Transverse colon (tissue), 4 donors: ENCODE measurements around the gene TMEM98. TPM values are rescaled to one million over a fixed set of nuclear protein-coding genes. Genes with fewer than 3 reads are reported as not detected.
A peak's percentile ranks its signal among the peaks of the same experiment; 100 is the strongest.

Experiments used
- DNase-seq: peaks from one replicate; pipeline ENCODE4 v3.0.0-alpha.2; 2019
- H3K27ac ChIP-seq, 4 donors: fragments of 200-600 bp; sonication (generic); 2 replicates each; pipeline ENCODE4 v1.5.1; 2016 to 2018; ENCODE audit warnings: inconsistent platforms in 4 of 4
- H3K27me3 ChIP-seq: fragments of 200-600 bp; sonication (generic); 2 replicates; pipeline ENCODE4 v1.5.1; 2017; ENCODE audit warnings: inconsistent platforms
- H3K36me3 ChIP-seq, 4 donors: fragments of 200-600 bp; sonication (generic); 2 replicates each; pipeline ENCODE4 v1.5.1; 2017 to 2019; ENCODE audit warnings: inconsistent platforms in 4 of 4
- H3K4me1 ChIP-seq, 4 donors: fragments of 200-600 bp; sonication (generic); 2 replicates each; pipeline ENCODE4 v1.5.1; 2017 to 2020; ENCODE audit warnings: inconsistent platforms in 4 of 4
- H3K4me3 ChIP-seq, 4 donors: fragments of 200-600 bp; sonication (generic); 1 replicate in 1 of 4; 2 replicates in 3 of 4; pipeline versions ENCODE4 v1.5.1 to v1.6.1; 2017 to 2019; ENCODE audit warnings: inconsistent platforms in 4 of 4
- H3K9me3 ChIP-seq, 2 donors: fragments of 200-600 bp; sonication (generic); 2 replicates each; pipeline ENCODE4 v1.5.1; 2017 to 2019; ENCODE audit warnings: inconsistent platforms in 2 of 2
- CTCF ChIP-seq, 5 experiments: fragments of 200-600 bp in 3 of 5; fragments of 450-650 bp in 2 of 5; sonication (generic) in 3 of 5; IDR thresholded peaks; 1 replicate in 2 of 5; 2 replicates in 3 of 5; pipeline ENCODE4 v1.5.1; 2016 to 2017; ENCODE audit warnings: antibody characterized with exemption in 5 of 5, inconsistent platforms in 3 of 5, mild to moderate bottlenecking in 2 of 5, moderate library complexity in 1 of 5
- EP300 ChIP-seq: sonication (generic); formaldehyde crosslinking; IDR thresholded peaks from one replicate; pipeline ENCODE4 v1.6.1; 2017; ENCODE audit warnings: antibody characterized with exemption, low read depth
- POLR2A ChIP-seq: fragments of 450-650 bp; IDR thresholded peaks from one replicate; pipeline ENCODE4 v1.6.1; 2016; ENCODE audit warnings: antibody characterized with exemption, mild to moderate bottlenecking, moderate library complexity
- POLR2AphosphoS5 ChIP-seq, 3 donors: sonication (generic); formaldehyde crosslinking; IDR thresholded peaks; one replicate each; pipeline ENCODE4 v1.6.1; 2016; ENCODE audit warnings: antibody characterized with exemption in 3 of 3
- WGBS, 2 donors: methylation state at CpG; one replicate each; pipeline ENCODE4 v1.1.5; 2018; ENCODE audit warnings: low coverage in 1 of 2; 5-methylcytosine and 5-hydroxymethylcytosine counted together
- in situ Hi-C, 4 donors: fragments of 200-750 bp; cut with MboI; loops; one replicate each; pipeline versions ENCODE4 v1.15.0 to v1.15.1; 2017; ENCODE audit warnings: low sequenced_read_pairs in 3 of 4, low pct_ligation_motif_present in 1 of 4, low pct_unique_long_range_greater_than_20kb in 1 of 4
- intact Hi-C: fragments of 100-400 bp; cut with DNase I; formaldehyde crosslinking; loops from one replicate; pipeline ENCODE4 v1.15.1; 2023; ENCODE audit warnings: low total_unique reads
- total RNA-seq, 4 donors: library from RNA; depleted of rRNA; stranded (reverse); fragments of >200 nt; gene quantifications; one replicate each; pipeline ENCODE4 v1.1.0, GENCODE V29; 2016

The TMEM98 gene
- total RNA-seq, 4 donors from 2014 or later: 70.7 to 219 (median 175) TPM

- no peaks in the 10 kb centered on the region for H3K36me3 ChIP-seq
- 86% methylated on average over 2 of the region's 2 CpGs; no CpG with 5 or more reads in 1 of the 2 donors for WGBS, 2 donors
- H3K27me3 ChIP-seq: no peaks in the 10 kb centered on the region
- TF ChIP-seq POLR2AphosphoS5 (IDR thresholded peaks at IDR 0.05): no peak
- no peak for TF ChIP-seq CTCF (IDR thresholded peaks at IDR 0.05)
- DNase-seq: no peak
- in situ Hi-C loops: loop anchor here in 2 of 4 donors (10.0 kb wide), 2 partner anchors 61 to 71 kb away; partner anchors contain the start of gene SPACA3 (in 1 of the 2)
- no peak overlapping the region for H3K27ac ChIP-seq
- H3K4me3 ChIP-seq: no peak overlapping the region
- intact Hi-C loops: no loop called here
- no peaks in the 10 kb centered on the region for H3K9me3 ChIP-seq
- peaks cover 3 to 25% (median 6%) of the 10 kb centered on the region in 4 donors for H3K4me1 ChIP-seq
Measured at GRCh38 chr17:32933881-32934280, 5.9 kb downstream of the TMEM98 start.

GRCh38 chr17:32935726-32936125 lies 7.8 kb downstream of the TMEM98 start:
- WGBS, 2 donors: 80 to 83% methylated on average over 1 to 2 of the region's 2 CpGs
- intact Hi-C loops (no loop called here), in situ Hi-C loops (loop anchor here in 2 of 4 donors (10.0 kb wide), 2 partner anchors 59 to 69 kb away; partner anchors contain the start of gene SPACA3 (in 1 of the 2))
- H3K4me3 ChIP-seq: no peak overlapping the region
- H3K4me1 ChIP-seq: peaks cover 0 to 8% (median 2%) of the 10 kb centered on the region in 4 donors
- DNase-seq: no peak
- H3K36me3 ChIP-seq: peaks cover 0 to 2% (median 0%) of the 10 kb centered on the region in 4 donors
- no peaks in the 10 kb centered on the region for H3K9me3 ChIP-seq
- no peaks in the 10 kb centered on the region for H3K27me3 ChIP-seq
- no peak overlapping the region for H3K27ac ChIP-seq
- TF ChIP-seq EP300 (no peak), POLR2A (no peak), POLR2AphosphoS5 (IDR thresholded peaks at IDR 0.05) (no peak)

- Histone ChIP-seq H3K9me3 (no peaks in the 10 kb centered on the region), H3K4me1 (peaks cover 0 to 8% (median 2%) of the 10 kb centered on the region in 4 donors), H3K27me3 (no peaks in the 10 kb centered on the region), H3K4me3 (no peak overlapping the region), H3K27ac (no peak overlapping the region), H3K36me3 (peaks cover 0 to 8% (median 0%) of the 10 kb centered on the region in 4 donors)
- TF ChIP-seq CTCF (IDR thresholded peaks at IDR 0.05): no peak
- TF ChIP-seq EP300: no peak
- TF ChIP-seq POLR2AphosphoS5 (IDR thresholded peaks at IDR 0.05): no peak
- no peak for TF ChIP-seq POLR2A
- in situ Hi-C loops (loop anchor here in 2 of 4 donors (10.0 kb wide), 2 partner anchors 58 to 68 kb away; partner anchors contain the start of gene SPACA3 (in 1 of the 2)), intact Hi-C loops (no loop called here)
- 60 to 80% methylated on average over 1 to 14 of the region's 15 CpGs for WGBS, 2 donors
- no peak for DNase-seq
Measured at GRCh38 chr17:32936186-32936893, 8.4 kb downstream of the TMEM98 start.

GRCh38 chr17:32936894-32937500 lies 9.0 kb downstream of the TMEM98 start:
- DNase-seq: peak; percentile 78
- Histone ChIP-seq H3K27ac (peak overlapping the region in 2 of 4 donors; percentile 28 to 37), H3K27me3 (no peaks in the 10 kb centered on the region), H3K9me3 (no peaks in the 10 kb centered on the region), H3K4me3 (no peak overlapping the region), H3K36me3 (peaks cover 0 to 10% (median 0%) of the 10 kb centered on the region in 4 donors), H3K4me1 (peaks cover 0 to 8% (median 2%) of the 10 kb centered on the region in 4 donors)
- in situ Hi-C loops (loop anchor here in 2 of 4 donors (10.0 kb wide), 2 partner anchors 58 to 68 kb away; partner anchors contain the start of gene SPACA3 (in 1 of the 2)), intact Hi-C loops (no loop called here)
- TF ChIP-seq EP300 (no peak), CTCF (IDR thresholded peaks at IDR 0.05) (peak; percentile 83 to 91 (median 86))
- 25 to 28% methylated on average over 4 to 10 of the region's 14 CpGs for WGBS, 2 donors
